ENCODE results near the gene LRRC4C. TPM values are rescaled to one million over a fixed set of nuclear protein-coding genes. Genes with fewer than 3 reads are reported as not detected.

LRRC4C gene
- polyA plus RNA-seq, 1 of the 3 experiments (the other 2 are of a cell fraction): 0.16 TPM

GRCh38 chr11:40754297-40754696 is 705.2 kb downstream of the LRRC4C start:
- POLR2A ChIA-PET: no interaction called here
- H3K79me2 ChIP-seq (ENCODE audit: insufficient read depth): no peaks in the 10 kb centered on the region

DNA sequence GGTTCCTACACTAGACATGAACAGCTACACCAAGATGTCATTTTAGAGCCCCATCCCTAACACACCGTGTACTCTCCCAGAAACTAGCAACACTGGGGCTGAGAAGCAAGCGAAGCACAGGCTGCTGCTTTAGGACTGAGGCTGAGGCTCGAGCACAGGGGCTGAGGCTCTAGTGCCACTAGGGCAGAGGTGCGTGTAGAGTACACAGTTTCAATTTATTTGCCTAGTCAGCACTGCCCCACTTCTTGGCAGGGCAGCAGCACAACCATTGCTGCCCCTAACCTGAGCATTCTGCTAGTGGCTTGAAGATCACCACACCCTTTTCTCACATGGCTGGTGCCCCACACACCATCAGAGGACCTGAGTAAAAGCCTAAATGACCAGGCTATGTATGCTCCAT is 713.2 kb downstream of the LRRC4C start:
- H3K79me2 ChIP-seq (ENCODE audit: insufficient read depth): no peaks in the 10 kb centered on the region
- no peak for DNase-seq
- no peaks in the 10 kb centered on the region for H3F3A ChIP-seq (replicated peaks; ENCODE audit: insufficient read depth)
- H4K20me1 ChIP-seq (ENCODE audit: insufficient read depth): no peaks in the 10 kb centered on the region
- no peak overlapping the region for H3K9ac ChIP-seq
- H3K9me2 ChIP-seq: no peaks in the 10 kb centered on the region
- ChIA-PET CTCF (no interaction called here), POLR2A (no interaction called here)
- TF ChIP-seq FOXM1 (IDR thresholded peaks at IDR 0.05; ENCODE audit: low read depth): no peak
- TF ChIP-seq, protein P1, sequence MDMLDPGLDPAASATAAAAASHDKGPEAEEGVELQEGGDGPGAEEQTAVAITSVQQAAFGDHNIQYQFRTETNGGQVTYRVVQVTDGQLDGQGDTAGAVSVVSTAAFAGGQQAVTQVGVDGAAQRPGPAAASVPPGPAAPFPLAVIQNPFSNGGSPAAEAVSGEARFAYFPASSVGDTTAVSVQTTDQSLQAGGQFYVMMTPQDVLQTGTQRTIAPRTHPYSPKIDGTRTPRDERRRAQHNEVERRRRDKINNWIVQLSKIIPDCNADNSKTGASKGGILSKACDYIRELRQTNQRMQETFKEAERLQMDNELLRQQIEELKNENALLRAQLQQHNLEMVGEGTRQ (IDR thresholded peaks at IDR 0.05; ENCODE audit: borderline replicate concordance, low read depth, low read length): no peak
- TF ChIP-seq, protein P2, sequence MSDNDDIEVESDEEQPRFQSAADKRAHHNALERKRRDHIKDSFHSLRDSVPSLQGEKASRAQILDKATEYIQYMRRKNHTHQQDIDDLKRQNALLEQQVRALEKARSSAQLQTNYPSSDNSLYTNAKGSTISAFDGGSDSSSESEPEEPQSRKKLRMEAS (IDR thresholded peaks at IDR 0.05; ENCODE audit: low read depth): no peak
- TF ChIP-seq, protein P3, sequence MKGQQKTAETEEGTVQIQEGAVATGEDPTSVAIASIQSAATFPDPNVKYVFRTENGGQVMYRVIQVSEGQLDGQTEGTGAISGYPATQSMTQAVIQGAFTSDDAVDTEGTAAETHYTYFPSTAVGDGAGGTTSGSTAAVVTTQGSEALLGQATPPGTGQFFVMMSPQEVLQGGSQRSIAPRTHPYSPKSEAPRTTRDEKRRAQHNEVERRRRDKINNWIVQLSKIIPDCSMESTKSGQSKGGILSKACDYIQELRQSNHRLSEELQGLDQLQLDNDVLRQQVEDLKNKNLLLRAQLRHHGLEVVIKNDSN (IDR thresholded peaks at IDR 0.05; ENCODE audit: borderline replicate concordance, low read depth): no peak
- TF ChIP-seq, protein P4, sequence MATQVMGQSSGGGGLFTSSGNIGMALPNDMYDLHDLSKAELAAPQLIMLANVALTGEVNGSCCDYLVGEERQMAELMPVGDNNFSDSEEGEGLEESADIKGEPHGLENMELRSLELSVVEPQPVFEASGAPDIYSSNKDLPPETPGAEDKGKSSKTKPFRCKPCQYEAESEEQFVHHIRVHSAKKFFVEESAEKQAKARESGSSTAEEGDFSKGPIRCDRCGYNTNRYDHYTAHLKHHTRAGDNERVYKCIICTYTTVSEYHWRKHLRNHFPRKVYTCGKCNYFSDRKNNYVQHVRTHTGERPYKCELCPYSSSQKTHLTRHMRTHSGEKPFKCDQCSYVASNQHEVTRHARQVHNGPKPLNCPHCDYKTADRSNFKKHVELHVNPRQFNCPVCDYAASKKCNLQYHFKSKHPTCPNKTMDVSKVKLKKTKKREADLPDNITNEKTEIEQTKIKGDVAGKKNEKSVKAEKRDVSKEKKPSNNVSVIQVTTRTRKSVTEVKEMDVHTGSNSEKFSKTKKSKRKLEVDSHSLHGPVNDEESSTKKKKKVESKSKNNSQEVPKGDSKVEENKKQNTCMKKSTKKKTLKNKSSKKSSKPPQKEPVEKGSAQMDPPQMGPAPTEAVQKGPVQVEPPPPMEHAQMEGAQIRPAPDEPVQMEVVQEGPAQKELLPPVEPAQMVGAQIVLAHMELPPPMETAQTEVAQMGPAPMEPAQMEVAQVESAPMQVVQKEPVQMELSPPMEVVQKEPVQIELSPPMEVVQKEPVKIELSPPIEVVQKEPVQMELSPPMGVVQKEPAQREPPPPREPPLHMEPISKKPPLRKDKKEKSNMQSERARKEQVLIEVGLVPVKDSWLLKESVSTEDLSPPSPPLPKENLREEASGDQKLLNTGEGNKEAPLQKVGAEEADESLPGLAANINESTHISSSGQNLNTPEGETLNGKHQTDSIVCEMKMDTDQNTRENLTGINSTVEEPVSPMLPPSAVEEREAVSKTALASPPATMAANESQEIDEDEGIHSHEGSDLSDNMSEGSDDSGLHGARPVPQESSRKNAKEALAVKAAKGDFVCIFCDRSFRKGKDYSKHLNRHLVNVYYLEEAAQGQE (IDR thresholded peaks at IDR 0.05; ENCODE audit: low read depth, low read length): no peak
- no peak for TF ChIP-seq RXRA (IDR thresholded peaks at IDR 0.05; ENCODE audit: borderline replicate concordance, low read depth)
- no peak for TF ChIP-seq SMC3 (IDR thresholded peaks at IDR 0.05; ENCODE audit: low read depth, low read length)
- no peak for TF ChIP-seq NFIC (IDR thresholded peaks at IDR 0.05; ENCODE audit: borderline replicate concordance)
- TF ChIP-seq GATA2 (CRISPR knock-in tag; IDR thresholded peaks at IDR 0.05): no peak
- no peak for TF ChIP-seq EZH2phosphoT487 (IDR thresholded peaks at IDR 0.05; ENCODE audit: borderline replicate concordance, low read depth)
- no peak overlapping the region for H3K27ac ChIP-seq (ENCODE audit: low read depth in 2 of 2, low read length in 1 of 2)
- H2AFZ ChIP-seq (ENCODE audit: low read depth): no peak overlapping the region
- no CpG with 5 or more reads among the region's 4 CpGs for WGBS (ENCODE audit: low lambda C conversion rate)
- H3K4me2 ChIP-seq: no peak overlapping the region
- no peaks in the 10 kb centered on the region for H3K27me3 ChIP-seq (ENCODE audit: insufficient read depth)
- H3K4me1 ChIP-seq (ENCODE audit: control insufficient read depth in 1 of 2, insufficient read depth in 2 of 2, low read depth in 1 of 2, low read length in 1 of 2): no peaks in the 10 kb centered on the region
- H3K36me3 ChIP-seq (replicated peaks in 1 of 2; ENCODE audit: control insufficient read depth in 1 of 2, insufficient read depth in 2 of 2, low read length in 1 of 2): no peaks in the 10 kb centered on the region
- no peaks in the 10 kb centered on the region for H3K9me3 ChIP-seq
- no peak overlapping the region for H3K4me3 ChIP-seq (ENCODE audit: low read depth in 2 of 2, low read length in 1 of 2)

More at GRCh38 chr11:40754297-40754696, 705.2 kb downstream of the LRRC4C start:
- Histone ChIP-seq H3K9me2 (0 out of 2 replicates have a peak, but pooled peaks cover 3% of the 10 kb centered on the region), H3K27ac (ENCODE audit: low read depth in 2 of 2, low read length in 1 of 2) (no peak overlapping the region), H3K4me2 (no peak overlapping the region), H4K20me1 (ENCODE audit: insufficient read depth) (no peaks in the 10 kb centered on the region), H2AFZ (ENCODE audit: low read depth) (no peak overlapping the region), H3K4me1 (ENCODE audit: control insufficient read depth in 1 of 2, insufficient read depth in 2 of 2, low read depth in 1 of 2, low read length in 1 of 2) (no peaks in the 10 kb centered on the region), H3K27me3 (ENCODE audit: insufficient read depth) (no peaks in the 10 kb centered on the region), H3K9me3 (no peaks in the 10 kb centered on the region), H3K36me3 (replicated peaks in 1 of 2; ENCODE audit: control insufficient read depth in 1 of 2, insufficient read depth in 2 of 2, low read length in 1 of 2) (no peaks in the 10 kb centered on the region), H3K4me3 (ENCODE audit: low read depth in 2 of 2, low read length in 1 of 2) (no peak overlapping the region), H3F3A (replicated peaks; ENCODE audit: insufficient read depth) (no peaks in the 10 kb centered on the region), H3K9ac (no peak overlapping the region)
- CTCF ChIA-PET: interaction anchor here (0.7 to 1.2 kb wide), 2 partner anchors 31 to 33 kb away, joined by 3 to 4 read pairs; no protein-coding TSS in a partner anchor
- DNase-seq: no peak
- TF ChIP-seq, protein P4 (IDR thresholded peaks at IDR 0.05; ENCODE audit: low read depth, low read length): no peak
- TF ChIP-seq, protein P3 (IDR thresholded peaks at IDR 0.05; ENCODE audit: borderline replicate concordance, low read depth): no peak
- WGBS (ENCODE audit: low lambda C conversion rate): 0% methylated on average over 2 of the region's 2 CpGs

Data from SK-N-SH (cell line).